ENCODE results near the gene TUBGCP5.

The TUBGCP5 gene

GRCh38 chr15:22973987-22974386 lies 65.4 kb downstream of the TUBGCP5 start:
- DNase-seq: no peak

DNA sequence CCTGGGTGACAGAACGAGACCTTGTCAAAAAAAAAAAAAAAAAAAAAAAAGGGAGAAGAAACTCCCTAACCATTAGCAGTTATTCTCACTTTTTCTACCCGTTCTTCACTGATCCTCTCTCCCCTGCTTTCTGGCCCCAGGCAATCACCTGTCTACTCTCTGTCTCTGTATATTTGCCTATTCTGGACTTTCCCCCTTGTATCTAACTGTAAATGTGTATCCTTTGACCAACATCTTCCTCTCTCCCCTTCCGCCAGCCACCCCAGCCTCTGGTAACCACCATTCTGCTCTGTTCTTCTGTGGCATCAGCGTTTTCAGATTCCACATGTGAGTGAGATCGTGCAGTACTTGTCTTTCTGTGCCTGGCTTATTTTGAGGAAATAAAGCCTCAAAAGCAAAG lies 66.1 kb downstream of the TUBGCP5 start:
- DNase-seq: no peak

DNA sequence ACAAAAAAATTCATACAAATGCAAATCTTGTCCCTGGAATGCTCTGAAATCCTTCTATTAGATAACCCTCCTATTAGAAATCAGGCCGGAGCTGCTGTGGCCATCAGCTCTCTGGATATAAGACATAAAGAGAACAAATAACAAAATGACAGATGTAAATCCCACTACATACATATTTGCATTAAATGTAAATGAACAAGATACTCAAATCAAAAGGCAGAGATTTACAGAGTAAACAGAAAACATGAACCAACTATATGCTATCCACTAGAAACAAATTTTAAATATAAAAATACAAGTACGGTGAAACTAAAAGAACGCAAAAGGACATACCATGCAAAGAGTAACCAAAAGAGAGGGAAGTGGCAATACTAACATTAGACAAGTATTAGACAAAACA lies 69.9 kb downstream of the TUBGCP5 start:
- DNase-seq: no peak

GRCh38 chr15:22968366-22968765 lies 71.0 kb downstream of the TUBGCP5 start:
- no peak for DNase-seq

- no peak for DNase-seq
Measured at GRCh38 chr15:22967084-22967770, 72.1 kb downstream of the TUBGCP5 start.

DNA sequence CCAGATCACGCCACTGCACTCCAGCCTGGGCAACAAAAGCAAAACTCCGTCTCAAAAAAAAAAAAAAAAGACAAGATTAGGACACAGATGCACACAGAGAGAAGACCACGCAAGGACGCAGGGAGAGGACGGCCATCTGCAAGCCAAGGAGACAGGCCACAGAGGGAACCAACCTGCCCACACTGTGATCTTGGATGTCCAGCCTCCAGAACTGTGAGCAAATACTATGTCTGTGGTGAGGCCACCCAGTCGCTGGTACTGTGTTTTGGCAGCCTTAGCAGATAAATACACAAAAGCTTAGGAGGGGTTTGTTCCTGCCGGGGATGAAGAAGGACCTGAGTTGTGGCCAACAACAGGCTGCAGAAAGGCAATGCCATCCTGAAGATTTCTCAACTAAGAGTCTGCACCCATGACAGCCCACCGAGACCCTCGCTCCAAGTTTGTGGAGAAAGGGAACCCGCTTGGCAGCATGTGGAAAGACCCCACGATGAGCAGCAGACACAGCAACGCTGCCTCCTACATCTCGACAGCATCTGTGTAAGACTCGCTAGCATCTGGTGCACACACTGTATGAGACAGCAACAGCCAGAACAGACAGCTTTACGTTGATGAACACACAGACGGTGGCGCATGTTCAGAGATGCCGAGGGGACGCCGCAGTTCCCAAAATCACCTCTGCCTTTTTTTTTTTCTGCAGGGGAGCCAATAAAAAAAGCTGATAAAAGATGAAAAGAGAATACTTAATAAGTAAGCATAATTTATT lies 72.9 kb downstream of the TUBGCP5 start:
- DNase-seq: no peak

DNA sequence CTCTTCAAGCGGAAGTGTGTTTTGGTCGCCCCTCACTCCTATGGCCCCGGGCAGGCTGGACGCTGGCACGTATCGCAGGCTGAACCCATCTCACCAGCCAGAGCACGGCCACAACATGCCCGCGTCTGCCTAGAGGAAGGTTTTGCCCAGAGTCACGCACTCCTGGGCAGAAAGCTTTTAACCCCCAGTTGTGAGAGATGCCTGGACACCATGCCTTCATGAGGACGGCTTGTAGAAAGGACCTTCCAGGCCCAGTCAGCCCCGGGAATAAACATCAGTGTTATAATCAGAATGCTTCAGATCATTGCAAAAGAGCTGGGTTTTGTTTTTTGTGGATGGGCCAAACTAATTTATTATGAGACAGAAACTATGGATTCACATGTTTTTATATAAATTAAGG lies 75.7 kb downstream of the TUBGCP5 start:
- no peak for DNase-seq

DNA sequence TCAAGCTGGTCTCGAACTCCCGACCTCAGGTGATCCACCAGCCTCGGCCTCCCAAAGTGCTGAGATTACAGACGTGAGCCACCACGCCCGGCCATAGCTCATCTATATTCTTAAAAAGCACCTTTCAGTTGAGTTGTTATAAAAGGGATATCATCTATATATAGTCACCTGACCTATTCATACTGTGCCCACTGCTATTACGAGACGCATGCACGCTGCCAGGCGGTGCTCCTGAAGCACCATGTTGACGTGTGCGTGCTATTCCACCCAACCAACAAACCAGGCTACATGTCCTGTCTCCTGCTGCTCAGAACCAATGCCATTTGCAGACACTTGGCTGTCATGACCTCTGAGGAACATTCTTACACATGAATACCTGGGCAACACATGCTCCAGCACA lies 76.8 kb downstream of the TUBGCP5 start:
- DNase-seq: no peak

GRCh38 chr15:22961762-22962161 lies 77.6 kb downstream of the TUBGCP5 start:
- DNase-seq: no peak

GRCh38 chr15:22960556-22960955 lies 78.8 kb downstream of the TUBGCP5 start:
- DNase-seq: no peak

- no peak for DNase-seq
Measured at GRCh38 chr15:22960126-22960525, 79.2 kb downstream of the TUBGCP5 start.

GRCh38 chr15:22959321-22960101 lies 79.9 kb downstream of the TUBGCP5 start:
- no peak for DNase-seq

- DNase-seq: no peak
Measured at GRCh38 chr15:22958487-22959280, 80.7 kb downstream of the TUBGCP5 start.

GRCh38 chr15:22956978-22957260 lies 82.5 kb downstream of the TUBGCP5 start:
- no peak for DNase-seq

DNA sequence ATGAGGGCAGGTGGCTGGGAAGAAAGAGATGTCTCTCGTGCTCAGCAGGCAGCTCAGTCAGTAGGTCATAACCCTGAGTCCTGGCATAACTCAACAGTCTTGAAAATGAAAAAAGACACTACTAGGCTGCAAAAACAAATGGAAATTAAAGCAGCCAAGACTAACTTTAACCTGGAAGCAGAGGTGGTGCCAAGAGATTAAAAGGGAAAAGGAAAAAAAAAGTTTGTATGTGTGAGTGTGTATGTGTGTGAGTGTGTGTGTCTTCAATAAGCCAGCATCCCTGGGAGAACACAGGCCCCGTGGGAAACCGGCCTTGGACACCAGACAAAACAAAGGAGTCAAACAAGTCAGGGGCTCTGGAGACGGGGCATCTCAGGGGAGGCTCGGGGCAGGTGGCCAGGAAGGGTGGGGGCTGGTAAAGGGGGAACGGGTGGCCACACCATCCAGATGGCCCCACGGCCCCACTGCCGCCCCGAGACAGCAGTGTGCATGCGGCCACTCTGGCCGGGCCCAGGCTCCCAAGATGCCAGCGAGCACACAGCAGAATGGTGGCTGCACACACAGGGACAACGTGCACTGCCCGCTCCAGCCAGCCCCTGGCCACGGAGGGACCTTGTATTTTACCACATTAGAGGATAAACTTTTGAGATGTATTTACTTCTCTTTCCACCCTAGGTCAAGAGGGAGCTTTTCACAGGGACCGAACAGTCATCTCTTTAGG lies 83.0 kb downstream of the TUBGCP5 start:
- no peak for DNase-seq

DNA sequence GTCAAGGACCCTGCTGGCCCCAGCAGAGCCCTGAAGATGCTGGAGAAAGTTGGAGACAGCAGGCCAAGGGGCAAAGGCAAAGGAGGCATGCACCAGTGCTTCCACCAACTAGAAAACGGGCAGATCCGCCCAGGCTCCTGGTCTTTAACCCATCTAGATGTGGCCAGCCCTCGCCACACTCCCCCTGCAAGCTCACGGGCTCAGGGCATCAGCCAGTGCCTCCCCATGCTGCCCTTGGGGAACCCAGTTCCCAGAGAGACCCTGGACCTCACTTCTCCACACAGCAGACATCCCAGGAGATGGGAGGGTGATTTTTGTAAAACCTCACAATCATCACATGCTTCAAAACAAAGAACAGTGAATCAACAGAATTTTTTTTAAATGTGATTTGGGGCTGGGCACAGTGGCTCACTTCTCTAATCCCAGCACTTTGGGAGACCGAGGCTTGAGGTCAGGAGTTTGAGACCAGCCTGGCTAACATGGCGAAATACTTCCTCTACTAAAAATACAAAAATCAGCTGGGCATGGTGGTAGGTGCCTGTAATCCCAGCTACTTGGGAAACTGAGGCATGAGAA lies 83.7 kb downstream of the TUBGCP5 start:
- DNase-seq: no peak

GRCh38 chr15:22954798-22955543 lies 84.4 kb downstream of the TUBGCP5 start:
- DNase-seq: no peak

DNA sequence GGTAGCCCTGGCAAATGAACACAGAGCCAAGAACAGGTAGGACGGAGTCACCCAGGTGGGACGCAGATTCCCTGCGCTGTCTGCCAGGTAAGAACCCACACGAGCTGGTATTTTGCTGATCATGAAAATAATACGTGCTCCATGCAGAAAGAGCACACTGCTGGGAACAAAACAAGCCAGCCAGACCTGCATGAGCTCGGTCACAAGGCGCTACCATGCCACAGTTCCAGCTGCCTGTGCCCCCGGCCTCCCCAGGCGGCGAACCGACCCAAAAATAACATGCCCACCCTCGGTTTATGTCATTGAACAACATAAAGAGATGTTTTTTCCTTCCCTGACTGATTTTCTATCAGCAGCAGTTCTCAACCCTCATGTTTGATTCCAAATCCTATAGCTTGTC lies 85.0 kb downstream of the TUBGCP5 start:
- DNase-seq: no peak

DNA sequence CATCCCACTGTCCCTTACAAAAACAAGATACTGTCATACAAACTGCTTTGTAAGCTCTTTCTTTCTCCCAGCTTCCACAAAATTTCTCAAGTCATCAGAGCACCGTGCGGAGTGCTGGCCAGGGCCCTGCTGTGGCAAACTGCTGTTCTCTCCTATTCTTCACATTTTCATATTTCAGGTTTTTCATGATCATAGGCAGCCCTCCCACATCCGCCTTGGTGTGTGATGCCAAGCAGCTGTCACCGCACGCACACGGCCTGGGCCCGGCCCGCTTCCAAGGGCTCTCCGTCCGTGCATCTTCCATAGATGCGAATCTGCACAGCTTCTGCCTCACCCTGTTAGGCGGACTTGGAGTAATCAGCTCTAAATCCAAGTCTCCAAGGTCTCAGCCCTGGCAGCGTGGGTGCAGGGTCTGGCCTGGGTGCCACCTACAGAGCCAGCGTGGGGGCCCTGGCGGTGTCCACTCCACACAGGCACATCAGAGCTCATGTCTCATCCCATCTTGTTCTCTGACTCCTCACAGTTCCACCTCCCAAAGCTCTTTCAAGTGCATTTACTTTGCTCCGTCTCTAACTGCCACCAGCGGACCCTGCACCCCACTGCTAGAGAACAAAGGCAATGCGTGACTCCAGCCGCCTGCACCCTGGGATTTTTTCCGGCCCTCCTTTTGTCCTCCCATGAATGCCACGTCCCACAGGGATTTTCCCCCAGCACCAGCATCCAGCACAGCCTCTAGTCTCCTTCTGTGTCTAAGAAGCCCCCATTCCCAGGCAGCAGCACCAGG lies 86.4 kb downstream of the TUBGCP5 start:
- no peak for DNase-seq
